ENCODE results near the gene NANOG. TPM values are rescaled to one million over a fixed set of nuclear protein-coding genes. Genes with fewer than 3 reads are reported as not detected.
"Not testable (repeated sequence)": the region's sequence is repeated elsewhere in the genome, so short reads cannot be mapped to it uniquely, and the experiment has no call there.

NANOG gene
- total and polyA plus RNA-seq, 9 donors = under 0.01 to 0.62 (median 0.26) TPM; not detected in 3

- Histone ChIP-seq H3K36me3 (no peaks in the 10 kb centered on the region), H3K9me3 (no peaks in the 10 kb centered on the region), H3K27ac (no peak overlapping the region), H3K4me1 (ENCODE audit: insufficient read depth) (no peaks in the 10 kb centered on the region), H3K27me3 (no peaks in the 10 kb centered on the region), H3K4me3 (no peak overlapping the region)
- DNase-seq = no peak
- intact Hi-C loops (cut with DNase I) = no loop called here
- TF ChIP-seq CTCF (IDR thresholded peaks at IDR 0.05) (no peak), EP300 (IDR thresholded peaks at IDR 0.05) (no peak), POLR2A (IDR thresholded peaks at IDR 0.05) (no peak)
- 86 to 93% (median 87%) methylated on average over 20 of the region's 20 CpGs for WGBS, 3 donors
These were observed 37.8 kb upstream of the NANOG start for GRCh38 chr12:7751394-7751793.

DNA sequence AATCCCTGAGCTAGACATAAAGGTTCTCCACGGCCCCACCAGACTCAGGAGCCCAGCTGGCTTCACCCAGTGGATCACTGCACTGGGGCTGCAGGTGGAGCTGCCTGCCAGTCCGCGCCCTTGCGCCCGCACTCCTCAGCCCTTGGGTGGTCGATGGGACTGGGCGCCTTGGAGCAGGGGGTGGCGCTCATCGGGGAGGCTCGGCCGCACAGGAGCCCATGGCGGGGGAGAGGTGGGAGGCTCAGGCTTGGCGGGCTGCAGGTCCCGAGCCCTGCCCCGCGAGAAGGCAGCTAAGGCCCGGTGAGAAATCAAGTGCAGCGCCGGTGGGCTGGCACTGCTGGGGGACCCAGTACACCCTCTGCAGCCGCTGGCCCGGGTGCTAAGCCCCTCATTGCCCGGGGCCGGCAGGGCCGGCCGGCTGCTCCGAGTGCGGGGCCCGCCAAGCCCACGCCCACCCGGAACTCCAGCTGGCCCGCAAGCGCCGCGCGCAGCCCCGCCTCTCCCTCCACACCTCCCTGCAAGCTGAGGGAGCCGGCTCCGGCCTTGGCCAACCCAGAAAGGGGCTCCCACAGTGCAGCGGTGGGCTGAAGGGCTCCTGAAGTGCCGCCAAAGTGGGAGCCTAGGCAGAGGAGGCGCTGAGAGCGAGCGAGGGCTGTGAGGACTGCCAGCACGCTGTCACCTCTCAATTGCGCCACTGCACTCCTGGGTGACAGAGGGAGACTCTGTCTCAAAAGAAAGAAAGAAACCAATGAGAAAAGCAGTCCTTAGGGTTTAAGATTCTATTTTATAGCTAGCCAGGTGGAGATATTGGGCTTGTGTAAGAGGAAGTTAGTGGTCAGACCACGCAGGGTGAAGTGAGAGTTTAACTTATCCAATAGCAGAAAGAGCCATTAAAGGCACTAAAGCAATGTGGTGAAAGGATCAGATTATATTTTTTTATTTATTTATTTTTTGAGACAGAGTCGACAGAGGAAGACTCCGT, 37.0 kb upstream of the NANOG start:
- DNase-seq; H3K27me3 ChIP-seq; H3K27ac ChIP-seq; H3K36me3 ChIP-seq; intact Hi-C loops (cut with DNase I); H3K4me3 ChIP-seq; H3K4me1 ChIP-seq (ENCODE audit: insufficient read depth); H3K9me3 ChIP-seq: not testable (repeated sequence)
- 93 to 95% (median 95%) methylated on average over 39 to 48 of the region's 48 CpGs for WGBS, 3 donors

GRCh38 chr12:7755668-7756067, 33.5 kb upstream of the NANOG start:
- H3K9me3 ChIP-seq; intact Hi-C loops (cut with DNase I); H3K4me1 ChIP-seq (ENCODE audit: insufficient read depth); H3K27ac ChIP-seq; H3K4me3 ChIP-seq; H3K36me3 ChIP-seq; DNase-seq; H3K27me3 ChIP-seq: not testable (repeated sequence)
- WGBS, 3 donors = 91 to 93% (median 91%) methylated on average over 9 of the region's 9 CpGs

GRCh38 chr12:7756993-7757392, 32.2 kb upstream of the NANOG start:
- Histone ChIP-seq H3K27me3 (no peaks in the 10 kb centered on the region), H3K9me3 (no peaks in the 10 kb centered on the region), H3K36me3 (no peaks in the 10 kb centered on the region), H3K4me1 (ENCODE audit: insufficient read depth) (no peaks in the 10 kb centered on the region), H3K4me3 (no peak overlapping the region), H3K27ac (no peak overlapping the region)
- DNase-seq = no peak
- WGBS, 3 donors = 37 to 59% (median 39%) methylated on average over 2 of the region's 2 CpGs
- no peak for TF ChIP-seq EP300 (IDR thresholded peaks at IDR 0.05)
- TF ChIP-seq POLR2A (IDR thresholded peaks at IDR 0.05) = no peak
- TF ChIP-seq CTCF (IDR thresholded peaks at IDR 0.05) = no peak
- intact Hi-C loops (cut with DNase I) = no loop called here

GRCh38 chr12:7758766-7759140, 30.4 kb upstream of the NANOG start:
- Histone ChIP-seq H3K27ac (no peak overlapping the region), H3K36me3 (no peaks in the 10 kb centered on the region), H3K4me3 (no peak overlapping the region), H3K27me3 (no peaks in the 10 kb centered on the region), H3K9me3 (no peaks in the 10 kb centered on the region), H3K4me1 (ENCODE audit: insufficient read depth) (no peaks in the 10 kb centered on the region)
- TF ChIP-seq CTCF (IDR thresholded peaks at IDR 0.05) (no peak), EP300 (IDR thresholded peaks at IDR 0.05) (no peak), POLR2A (IDR thresholded peaks at IDR 0.05) (no peak)
- DNase-seq = no peak
- intact Hi-C loops (cut with DNase I) = no loop called here
- WGBS, 3 donors = 60 to 61% (median 60%) methylated on average over 9 of the region's 9 CpGs

Data from ovary (tissue), 9 donors.